OCI-LY3 (cell line): Measurements from ENCODE around the gene NKX3-2.

Experiments used
- H2AFZ ChIP-seq: fragments of 200-600, 300-600 bp; shearing (Covaris generic); 2 replicates; pipeline ENCODE4 v1.6.0; 2014; ENCODE audit warnings: antibody characterized with exemption, low read depth, low read length
- H3K27ac ChIP-seq: fragments of 200-600, 300-600 bp; sonication (generic); 2 replicates; pipeline ENCODE4 v1.5.1; 2014; ENCODE audit warnings: mild to moderate bottlenecking, low read length, moderate library complexity, mixed read lengths
- H3K27me3 ChIP-seq: fragments of 200-600, 300-600 bp; sonication (generic); 2 replicates; pipeline ENCODE4 v1.6.1; 2014; ENCODE audit warnings: low read depth, low read length, mixed read lengths
- H3K36me3 ChIP-seq: fragments of 200-600, 300-600 bp; sonication (generic); replicated peaks from 2 replicates; pipeline ENCODE3; 2014; ENCODE audit warnings: low read depth, low read length, mixed read lengths
- H3K4me1 ChIP-seq: fragments of 300-600, 200-600 bp; sonication (generic); 2 replicates; pipeline ENCODE4 v1.6.1; 2014; ENCODE audit warnings: low read length, mixed read lengths
- H3K4me2 ChIP-seq: fragments of 200-600, 300-600 bp; sonication (generic); 2 replicates; pipeline ENCODE4 v1.6.1; 2014; ENCODE audit warnings: low read length, mixed read lengths
- H3K4me3 ChIP-seq: fragments of 300-600, 200-600 bp; sonication (generic); 2 replicates; pipeline ENCODE4 v1.5.1; 2014; ENCODE audit warnings: antibody characterized with exemption, mild to moderate bottlenecking, low read length, moderate library complexity
- H3K79me2 ChIP-seq: fragments of 300-600, 200-600 bp; shearing (Covaris generic); 2 replicates; pipeline ENCODE4 v1.6.1; 2014; ENCODE audit warnings: mild to moderate bottlenecking, low read length, mixed read lengths
- H3K9ac ChIP-seq: fragments of 300-600, 200-600 bp; shearing (Covaris generic); 2 replicates; pipeline ENCODE4 v1.6.0; 2014; ENCODE audit warnings: mild to moderate bottlenecking, low read length, moderate library complexity
- H3K9me3 ChIP-seq: fragments of 200-600, 300-600 bp; shearing (Covaris generic); 2 replicates; pipeline ENCODE4 v1.6.1; 2014; ENCODE audit warnings: low read length, mixed read lengths; ENCODE audit not compliant: insufficient read depth
- H4K20me1 ChIP-seq: fragments of 200-600, 300-600 bp; sonication (generic); 2 replicates; pipeline ENCODE4 v1.6.1; 2016; ENCODE audit warnings: low read length, mixed read lengths; ENCODE audit not compliant: insufficient read depth
- CTCF ChIP-seq: fragments of 200-600, 300-600 bp; sonication (generic); IDR thresholded peaks from 2 replicates; pipeline ENCODE4 v1.5.1; 2014; ENCODE audit warnings: antibody characterized with exemption, low read length, low read depth
- EZH2phosphoT487 ChIP-seq: fragments of 200-600 bp; shearing (Covaris generic); IDR thresholded peaks from 2 replicates; pipeline ENCODE4 v1.6.1; 2018; ENCODE audit warnings: antibody characterized with exemption, mixed run types, low read depth

Gene NKX3-2

GRCh38 chr4:13539619-13540445 lies 4.5 kb downstream of the NKX3-2 start:
- Histone ChIP-seq H3K27me3 (no peaks in the 10 kb centered on the region), H3K9ac (no peak overlapping the region), H3K4me1 (no peaks in the 10 kb centered on the region), H3K4me2 (no peak overlapping the region), H4K20me1 (no peaks in the 10 kb centered on the region), H3K79me2 (no peaks in the 10 kb centered on the region), H3K9me3 (no peaks in the 10 kb centered on the region), H2AFZ (no peak overlapping the region), H3K4me3 (no peak overlapping the region), H3K27ac (no peak overlapping the region), H3K36me3 (no peaks in the 10 kb centered on the region)
- no peak for TF ChIP-seq EZH2phosphoT487
- TF ChIP-seq CTCF = no peak

- no peak overlapping the region for H3K4me3 ChIP-seq
- H3K36me3 ChIP-seq = no peaks in the 10 kb centered on the region
- H4K20me1 ChIP-seq = no peaks in the 10 kb centered on the region
- no peaks in the 10 kb centered on the region for H3K9me3 ChIP-seq
- TF ChIP-seq EZH2phosphoT487 = no peak
- no peak for TF ChIP-seq CTCF
- no peaks in the 10 kb centered on the region for H3K4me1 ChIP-seq
- no peak overlapping the region for H2AFZ ChIP-seq
- no peak overlapping the region for H3K9ac ChIP-seq
- no peaks in the 10 kb centered on the region for H3K79me2 ChIP-seq
- H3K27me3 ChIP-seq = no peaks in the 10 kb centered on the region
- H3K4me2 ChIP-seq = no peak overlapping the region
- H3K27ac ChIP-seq = no peak overlapping the region
Observed at GRCh38 chr4:13539047-13539618, 5.2 kb downstream of the NKX3-2 start.

GRCh38 chr4:13538427-13538973 lies 5.8 kb downstream of the NKX3-2 start:
- no peak overlapping the region for H2AFZ ChIP-seq
- no peak overlapping the region for H3K4me2 ChIP-seq
- no peaks in the 10 kb centered on the region for H3K4me1 ChIP-seq
- H3K36me3 ChIP-seq = no peaks in the 10 kb centered on the region
- no peaks in the 10 kb centered on the region for H3K9me3 ChIP-seq
- no peaks in the 10 kb centered on the region for H3K79me2 ChIP-seq
- no peaks in the 10 kb centered on the region for H4K20me1 ChIP-seq
- no peak overlapping the region for H3K9ac ChIP-seq
- no peaks in the 10 kb centered on the region for H3K27me3 ChIP-seq
- no peak overlapping the region for H3K4me3 ChIP-seq
- H3K27ac ChIP-seq = no peak overlapping the region
- TF ChIP-seq EZH2phosphoT487 = no peak
- TF ChIP-seq CTCF = no peak

GRCh38 chr4:13537832-13538177 lies 6.5 kb downstream of the NKX3-2 start:
- Histone ChIP-seq H3K4me3 (no peak overlapping the region), H2AFZ (no peak overlapping the region), H3K4me2 (no peak overlapping the region), H3K9me3 (no peaks in the 10 kb centered on the region), H4K20me1 (no peaks in the 10 kb centered on the region), H3K4me1 (no peaks in the 10 kb centered on the region), H3K9ac (no peak overlapping the region), H3K27ac (no peak overlapping the region), H3K36me3 (no peaks in the 10 kb centered on the region), H3K79me2 (no peaks in the 10 kb centered on the region), H3K27me3 (no peaks in the 10 kb centered on the region)
- TF ChIP-seq CTCF = no peak
- TF ChIP-seq EZH2phosphoT487 = no peak
